SK-N-SH treated with all-trans-retinoic acid at 6 μM for 48 hours (cell line): ENCODE results near the gene LPP.

Experiments used
- CREB5 ChIP-seq: fragments of 250-450 bp; sonication (Bioruptor Pico); IDR thresholded peaks from 2 replicates; pipeline ENCODE4 v1.5.1; 2020; ENCODE audit warnings: low read depth, mild to moderate bottlenecking, moderate library complexity
- CSRNP3 ChIP-seq: fragments of 250-450 bp; sonication (Bioruptor Pico); IDR thresholded peaks from 2 replicates; pipeline ENCODE4 v1.5.1; 2021; ENCODE audit warnings: mild to moderate bottlenecking, moderate library complexity
- ESRRG ChIP-seq: fragments of 250-450 bp; sonication (Bioruptor Pico); IDR thresholded peaks from 2 replicates; pipeline ENCODE4 v1.6.1; 2021; ENCODE audit warnings: mild to moderate bottlenecking
- PATZ1 ChIP-seq: fragments of 250-450 bp; sonication (Bioruptor Pico); IDR thresholded peaks from 2 replicates; pipeline ENCODE4 v1.8.0; 2020; ENCODE audit warnings: mild to moderate bottlenecking, moderate library complexity, borderline replicate concordance
- ZNF565 ChIP-seq: fragments of 450-650 bp; formaldehyde crosslinking; conservative IDR thresholded peaks from 2 replicates; pipeline ENCODE4 v1.5.0; 2020; ENCODE audit warnings: low read depth, mild to moderate bottlenecking, moderate library complexity

- TF ChIP-seq CSRNP3 (CRISPR knock-in tag) (no peak), PATZ1 (CRISPR knock-in tag) (no peak), CREB5 (CRISPR knock-in tag) (no peak), ZNF565 (no peak), ESRRG (CRISPR knock-in tag) (no peak)
Measured at GRCh38 chr3:188446014-188446413, 292.1 kb downstream of the LPP start.
